Left ventricle myocardium superior (tissue), 1 donor: Measurements from ENCODE around the gene PAK6. TPM values are rescaled to one million over a fixed set of nuclear protein-coding genes. Genes with fewer than 3 reads are reported as not detected.

ENCODE experiments used
- ATAC-seq: fragments of 200-7000 bp; cut with Tn5 transposase; one replicate; pipeline ENCODE4 v1.9.1; 2020; ENCODE audit warnings: mild to moderate bottlenecking, moderate library complexity
- DNase-seq: peaks from one replicate; pipeline ENCODE4 v3.0.0-alpha.2; 2020
- intact Hi-C: fragments of 100-400 bp; cut with micrococcal nuclease; formaldehyde crosslinking; loops from one replicate; pipeline ENCODE4 v1.11.0; 2022
- total RNA-seq: library from RNA; stranded (reverse); fragmentation: NEBNext Ultra II Directional; extraction: Animal tissue kit (Norgen Biotek cat#: 25700); gene quantifications from one replicate; pipeline ENCODE4 v1.2.1, GENCODE V29; 2021
- donor health status: DM: no; HTN: yes; CAD: no; lungs with severe emphysema.

The PAK6 gene
- total RNA-seq, 1 donor from 2014 or later = 11.1 TPM

- DNase-seq (peak; percentile 62), ATAC-seq (peak; percentile 34)
- intact Hi-C loops = loop anchor here (10.0 kb wide), 1 partner anchor 142 kb away; no protein-coding TSS in a partner anchor
Observed at GRCh38 chr15:40282869-40283614, 44.2 kb downstream of the PAK6 start, which contains the start of gene ANKRD63. ANKRD63 (minus strand) TSS chr15:40283064; CDS start chr15:40282586, 478 bp downstream.

- DNase-seq (no peak), ATAC-seq (no peak)
- intact Hi-C loops = loop anchor here (10.0 kb wide), 1 partner anchor 141 kb away; no protein-coding TSS in a partner anchor
Observed at GRCh38 chr15:40283615-40284300, 44.9 kb downstream of the PAK6 start.

GRCh38 chr15:40285151-40285550, 46.3 kb downstream of the PAK6 start:
- ATAC-seq = no peak

GRCh38 chr15:40285554-40286011, 46.7 kb downstream of the PAK6 start:
- no peak for ATAC-seq
- intact Hi-C loops = loop anchor here (10.0 kb wide), 1 partner anchor 139 kb away; no protein-coding TSS in a partner anchor
- no peak for DNase-seq

More at GRCh38 chr15:40285151-40285550, 46.3 kb downstream of the PAK6 start:
- DNase-seq = no peak
- intact Hi-C loops = loop anchor here (10.0 kb wide), 1 partner anchor 140 kb away; no protein-coding TSS in a partner anchor

- ATAC-seq (peak; percentile 49), DNase-seq (no peak)
- intact Hi-C loops = loop anchor here (10.0 kb wide), 1 partner anchor 139 kb away; no protein-coding TSS in a partner anchor
Observed at GRCh38 chr15:40286061-40286532, 47.2 kb downstream of the PAK6 start.

- intact Hi-C loops = loop anchor here (10.0 kb wide), 1 partner anchor 138 kb away; no protein-coding TSS in a partner anchor
Observed at GRCh38 chr15:40286794-40287193, 47.9 kb downstream of the PAK6 start.

GRCh38 chr15:40287505-40287904, 48.6 kb downstream of the PAK6 start:
- ATAC-seq (no peak), DNase-seq (no peak)
- intact Hi-C loops = loop anchor here (10.0 kb wide), 1 partner anchor 137 kb away; no protein-coding TSS in a partner anchor

More at GRCh38 chr15:40286794-40287193, 47.9 kb downstream of the PAK6 start:
- DNase-seq (no peak), ATAC-seq (no peak)

- ATAC-seq = no peak
Observed at GRCh38 chr15:40287968-40288367, 49.1 kb downstream of the PAK6 start.

GRCh38 chr15:40289140-40289775, 50.4 kb downstream of the PAK6 start:
- DNase-seq (peak; percentile 76), ATAC-seq (peak; percentile 45)
- intact Hi-C loops = loop anchor here (10.0 kb wide), 1 partner anchor 136 kb away; no protein-coding TSS in a partner anchor

More at GRCh38 chr15:40287968-40288367, 49.1 kb downstream of the PAK6 start:
- intact Hi-C loops = loop anchor here (10.0 kb wide), 1 partner anchor 137 kb away; no protein-coding TSS in a partner anchor
- DNase-seq = no peak

GRCh38 chr15:40290545-40290917, 51.7 kb downstream of the PAK6 start:
- intact Hi-C loops = no loop called here
- ATAC-seq (no peak), DNase-seq (no peak)

GRCh38 chr15:40290918-40291574, 52.2 kb downstream of the PAK6 start:
- DNase-seq (peak; percentile 68), ATAC-seq (peak; percentile 43)
- intact Hi-C loops = no loop called here

GRCh38 chr15:40292246-40292645, 53.4 kb downstream of the PAK6 start:
- DNase-seq (no peak), ATAC-seq (no peak)
- intact Hi-C loops = no loop called here

GRCh38 chr15:40293006-40293405, 54.1 kb downstream of the PAK6 start:
- DNase-seq = no peak
- intact Hi-C loops = no loop called here

GRCh38 chr15:40293905-40294895, 55.3 kb downstream of the PAK6 start:
- DNase-seq (no peak), ATAC-seq (no peak)
- intact Hi-C loops = no loop called here

More at GRCh38 chr15:40293006-40293405, 54.1 kb downstream of the PAK6 start:
- ATAC-seq = peak; percentile 7

GRCh38 chr15:40295297-40295696, 56.4 kb downstream of the PAK6 start:
- DNase-seq (no peak), ATAC-seq (no peak)
- intact Hi-C loops = no loop called here

- intact Hi-C loops = no loop called here
- peak; percentile 90 for DNase-seq
- ATAC-seq = peak; percentile 94
Observed at GRCh38 chr15:40295877-40296560, 57.2 kb downstream of the PAK6 start.
